IPS DF 19.7 (cell line): ENCODE results near the gene SPTBN1.

Source experiments
- DNase-seq: peaks from one replicate; pipeline ENCODE4 v3.0.0-alpha.2; 2013; ENCODE audit warnings: low read depth, low spot score

SPTBN1 gene

GRCh38 chr2:54553775-54554174 is 97.6 kb downstream of the SPTBN1 start:
- DNase-seq: no peak

- DNase-seq: no peak
Measured at GRCh38 chr2:54555318-54555837, 99.3 kb downstream of the SPTBN1 start.

GRCh38 chr2:54556621-54557121 is 100.5 kb downstream of the SPTBN1 start:
- no peak for DNase-seq

- DNase-seq: no peak
Measured at GRCh38 chr2:54557211-54557600, 101.1 kb downstream of the SPTBN1 start.

- DNase-seq: no peak
Measured at GRCh38 chr2:54557601-54558187, 101.6 kb downstream of the SPTBN1 start.

- no peak for DNase-seq
Measured at GRCh38 chr2:54558188-54559005, 102.3 kb downstream of the SPTBN1 start.

GRCh38 chr2:54559006-54559445 is 102.9 kb downstream of the SPTBN1 start:
- DNase-seq: no peak

- no peak for DNase-seq
Measured at GRCh38 chr2:54559593-54560145, 103.5 kb downstream of the SPTBN1 start.

- no peak for DNase-seq
Measured at GRCh38 chr2:54560146-54560881, 104.2 kb downstream of the SPTBN1 start.

- no peak for DNase-seq
Measured at GRCh38 chr2:54561010-54561409, 104.9 kb downstream of the SPTBN1 start.

- DNase-seq: no peak
Measured at GRCh38 chr2:54564439-54564838, 108.3 kb downstream of the SPTBN1 start.

- no peak for DNase-seq
Measured at GRCh38 chr2:54565551-54565950, 109.4 kb downstream of the SPTBN1 start.

- DNase-seq: no peak
Measured at GRCh38 chr2:54566896-54567295, 110.8 kb downstream of the SPTBN1 start.

GRCh38 chr2:54568876-54569321 is 112.8 kb downstream of the SPTBN1 start:
- DNase-seq: no peak

- DNase-seq: no peak
Measured at GRCh38 chr2:54569745-54570301, 113.7 kb downstream of the SPTBN1 start.

- no peak for DNase-seq
Measured at GRCh38 chr2:54570321-54570855, 114.3 kb downstream of the SPTBN1 start.

GRCh38 chr2:54570925-54571694 is 115.0 kb downstream of the SPTBN1 start:
- no peak for DNase-seq

- no peak for DNase-seq
Measured at GRCh38 chr2:54572262-54572635, 116.1 kb downstream of the SPTBN1 start.

- no peak for DNase-seq
Measured at GRCh38 chr2:54572636-54573536, 116.8 kb downstream of the SPTBN1 start.
